ENCODE data around the gene ZNF714. TPM values are rescaled to one million over a fixed set of nuclear protein-coding genes. Genes with fewer than 3 reads are reported as not detected.
A peak's percentile ranks its signal among the peaks of the same experiment; 100 is the strongest.

Gene ZNF714
- total RNA-seq, 3 donors from 2014 or later = 5.8 to 15.2 (median 11.1) TPM

DNA sequence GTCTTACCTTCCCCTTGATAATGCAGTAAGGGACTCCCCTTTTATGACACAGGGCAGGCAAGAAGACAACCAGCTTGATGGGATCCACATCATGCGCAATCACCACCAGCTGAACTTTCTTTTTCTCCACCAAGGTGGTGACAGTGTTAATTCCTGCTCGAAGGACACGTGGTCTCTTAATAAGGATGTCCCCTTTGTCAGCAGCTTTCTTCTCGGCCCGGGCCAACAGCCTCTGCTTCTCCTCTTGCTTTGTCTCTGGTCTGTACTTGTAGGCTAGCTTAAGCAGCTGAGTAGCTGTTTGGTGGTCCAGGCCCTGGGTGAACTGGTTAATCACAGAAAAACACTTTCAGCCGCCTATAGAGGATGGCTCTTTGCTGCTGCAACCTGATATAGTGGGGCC, 67.9 kb downstream of the ZNF714 start:
- TF ChIP-seq POLR2A (IDR thresholded peaks at IDR 0.05) (no peak), CTCF (IDR thresholded peaks at IDR 0.05) (no peak), POLR2AphosphoS5 (IDR thresholded peaks at IDR 0.05) (no peak)
- Histone ChIP-seq H3K36me3 (no peaks in the 10 kb centered on the region), H3K9me3 (no peaks in the 10 kb centered on the region), H3K4me3 (no peak overlapping the region), H3K4me1 (no peaks in the 10 kb centered on the region), H3K27ac (no peak overlapping the region), H3K27me3 (no peaks in the 10 kb centered on the region)
- intact Hi-C loops (cut with DNase I; ENCODE audit: low total_unique reads) = no loop called here
- DNase-seq (ENCODE audit: low spot score in 2 of 2) = no peak

DNA sequence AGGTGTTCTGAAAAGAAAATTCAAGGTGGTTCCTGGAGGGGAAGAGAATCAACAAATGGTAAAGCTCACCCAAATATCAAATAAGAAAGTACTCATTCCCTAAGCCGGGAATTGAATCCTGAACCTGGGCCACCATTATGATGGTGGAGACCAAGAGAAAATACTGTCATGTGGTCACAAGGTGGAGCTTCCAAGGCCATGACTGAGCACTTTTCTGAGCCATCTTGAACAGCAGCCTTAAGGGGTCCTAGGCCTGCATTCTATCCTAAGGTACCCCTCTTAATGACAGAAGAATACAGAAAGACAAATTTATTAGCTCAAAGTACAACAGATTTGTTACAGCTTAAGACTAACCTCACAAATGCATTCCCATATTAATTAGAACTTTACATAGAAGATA, 69.5 kb downstream of the ZNF714 start:
- Histone ChIP-seq H3K4me1 (no peaks in the 10 kb centered on the region), H3K4me3 (no peak overlapping the region), H3K27ac (no peak overlapping the region), H3K36me3 (no peaks in the 10 kb centered on the region), H3K9me3 (no peaks in the 10 kb centered on the region), H3K27me3 (no peaks in the 10 kb centered on the region)
- TF ChIP-seq POLR2AphosphoS5 (IDR thresholded peaks at IDR 0.05) = no peak
- TF ChIP-seq CTCF (IDR thresholded peaks at IDR 0.05) = no peak
- TF ChIP-seq POLR2A (IDR thresholded peaks at IDR 0.05) = no peak
- intact Hi-C loops (cut with DNase I; ENCODE audit: low total_unique reads) = no loop called here
- no peak for DNase-seq (ENCODE audit: low spot score in 2 of 2)

DNA sequence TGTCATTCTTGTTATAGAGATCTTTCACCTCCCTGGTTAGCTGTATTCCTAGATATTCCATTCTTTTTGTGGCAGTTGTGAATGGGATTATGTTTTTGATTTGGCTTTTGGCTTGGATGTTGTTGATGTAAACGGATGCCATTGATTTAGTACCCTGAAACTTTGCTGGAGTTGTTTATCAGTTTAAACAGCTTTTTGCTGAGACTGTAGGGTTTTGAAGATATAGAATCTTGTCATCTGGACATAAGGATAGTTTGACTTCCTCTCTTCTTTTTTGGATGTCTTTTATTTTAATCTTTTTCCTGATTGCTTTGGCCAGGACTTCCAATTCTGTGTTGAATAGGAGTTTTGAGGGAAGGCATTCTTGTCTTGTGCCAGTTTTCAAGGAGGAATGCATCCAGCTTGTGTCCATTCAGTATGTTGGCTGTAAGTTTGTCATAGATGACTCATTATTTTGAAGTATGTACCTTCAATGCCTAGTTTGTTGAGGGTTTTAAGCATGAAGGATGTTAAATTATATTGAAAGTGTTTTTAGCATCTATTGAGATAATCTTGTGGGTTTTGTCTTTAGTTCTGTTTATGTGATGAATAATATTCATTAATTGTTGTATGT, 76.6 kb downstream of the ZNF714 start:
- no peaks in the 10 kb centered on the region for H3K36me3 ChIP-seq
- intact Hi-C loops (cut with DNase I; ENCODE audit: low total_unique reads) = no loop called here
- no peaks in the 10 kb centered on the region for H3K9me3 ChIP-seq
- DNase-seq (ENCODE audit: low spot score in 2 of 2) = no peak
- TF ChIP-seq POLR2AphosphoS5 (IDR thresholded peaks at IDR 0.05) (no peak), CTCF (IDR thresholded peaks at IDR 0.05) (no peak), POLR2A (IDR thresholded peaks at IDR 0.05) (no peak)
- H3K4me3 ChIP-seq = no peak overlapping the region
- H3K27ac ChIP-seq = peak overlapping the region in 1 of 2 donors; percentile 25
- H3K4me1 ChIP-seq = no peaks in the 10 kb centered on the region
- no peaks in the 10 kb centered on the region for H3K27me3 ChIP-seq

- DNase-seq (ENCODE audit: low spot score in 2 of 2) = no peak
- no peaks in the 10 kb centered on the region for H3K9me3 ChIP-seq
- intact Hi-C loops (cut with DNase I; ENCODE audit: low total_unique reads) = no loop called here
- H3K27me3 ChIP-seq = no peaks in the 10 kb centered on the region
- no peak overlapping the region for H3K27ac ChIP-seq
- TF ChIP-seq CTCF (IDR thresholded peaks at IDR 0.05) (no peak), POLR2AphosphoS5 (IDR thresholded peaks at IDR 0.05) (no peak), POLR2A (IDR thresholded peaks at IDR 0.05) (no peak)
- H3K4me1 ChIP-seq = no peaks in the 10 kb centered on the region
- H3K4me3 ChIP-seq = no peak overlapping the region
- no peaks in the 10 kb centered on the region for H3K36me3 ChIP-seq
Observed at GRCh38 chr19:21164541-21164940, 82.5 kb downstream of the ZNF714 start.

DNA sequence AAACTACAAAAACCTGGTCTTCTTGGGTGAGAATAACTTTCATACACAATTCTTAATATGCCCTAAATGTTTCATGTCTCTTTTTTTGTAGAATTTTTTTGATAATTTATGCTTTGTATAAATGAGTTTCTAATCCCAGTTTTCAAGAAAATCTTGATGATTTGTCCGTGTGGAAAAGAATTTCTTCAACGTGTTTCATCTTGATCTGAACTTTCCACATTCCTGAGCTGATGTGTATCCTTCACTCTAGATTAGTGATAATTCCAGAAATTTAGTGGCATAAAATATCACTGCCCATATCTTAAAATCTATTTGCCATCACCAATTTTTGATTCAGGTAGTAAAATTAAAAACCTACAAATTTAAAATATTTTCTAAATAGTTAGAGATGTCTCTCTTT, 84.4 kb downstream of the ZNF714 start:
- no peak for DNase-seq (ENCODE audit: low spot score in 2 of 2)
- Histone ChIP-seq H3K36me3 (no peaks in the 10 kb centered on the region), H3K4me3 (no peak overlapping the region), H3K4me1 (no peaks in the 10 kb centered on the region), H3K9me3 (no peaks in the 10 kb centered on the region), H3K27ac (no peak overlapping the region), H3K27me3 (no peaks in the 10 kb centered on the region)
- intact Hi-C loops (cut with DNase I; ENCODE audit: low total_unique reads) = no loop called here
- TF ChIP-seq POLR2AphosphoS5 (IDR thresholded peaks at IDR 0.05) (no peak), POLR2A (IDR thresholded peaks at IDR 0.05) (no peak), CTCF (IDR thresholded peaks at IDR 0.05) (no peak)

Other genes with a start within 250 kb of the ZNF714 start
- gene ZNF85, start 159.0 kb upstream of the ZNF714 start, total RNA-seq = 10 to 100 TPM in 1 of 3 donors, 1 to 10 TPM in 2; 3.7 to 14.2 (median 9.2) TPM
- 10 to 100 TPM in 2 of 3 donors, 1 to 10 TPM in 1; 8.3 to 19.0 (median 10.2) TPM for gene ZNF430, start 61.5 kb upstream of the ZNF714 start, total RNA-seq
- gene ZNF431, start 59.8 kb downstream of the ZNF714 start, total RNA-seq = 10 to 100 TPM; 11.1 to 28.1 (median 11.8) TPM
- 10 to 100 TPM; 13.1 to 29.6 (median 22.6) TPM for gene ZNF708, start 247.2 kb downstream of the ZNF714 start, total RNA-seq

Data from breast epithelium (tissue), 4 donors.